Activated CD4-positive, alpha-beta T cell treated with anti-CD3 and anti-CD28 coated beads for 1 hour (primary cell): ENCODE data around the gene C16orf95.

ENCODE experiments used
- DNase-seq: peaks from one replicate; pipeline ENCODE4 v3.0.0-alpha.2; 2020

C16orf95 gene

DNA sequence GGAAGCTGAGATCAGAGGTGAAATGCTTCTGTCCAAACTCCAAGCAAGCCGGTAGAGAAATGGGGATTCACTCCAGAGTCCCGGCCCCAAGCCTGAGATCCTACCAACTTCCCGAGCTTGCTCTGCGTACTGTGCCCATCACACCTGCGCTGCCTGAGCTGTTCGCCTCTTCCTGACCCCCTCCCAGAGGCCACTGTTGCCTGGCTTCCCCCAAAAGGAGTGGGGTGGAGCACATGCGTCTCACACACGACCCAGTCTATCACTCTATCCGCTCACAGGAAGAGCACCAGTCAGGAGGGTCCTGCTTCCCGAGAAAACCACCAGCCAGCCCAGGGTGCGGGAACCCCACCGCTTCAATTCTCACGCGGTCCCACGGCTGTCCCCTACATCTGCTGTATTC, 13.5 kb upstream of the C16orf95 start:
- no peak for DNase-seq

DNA sequence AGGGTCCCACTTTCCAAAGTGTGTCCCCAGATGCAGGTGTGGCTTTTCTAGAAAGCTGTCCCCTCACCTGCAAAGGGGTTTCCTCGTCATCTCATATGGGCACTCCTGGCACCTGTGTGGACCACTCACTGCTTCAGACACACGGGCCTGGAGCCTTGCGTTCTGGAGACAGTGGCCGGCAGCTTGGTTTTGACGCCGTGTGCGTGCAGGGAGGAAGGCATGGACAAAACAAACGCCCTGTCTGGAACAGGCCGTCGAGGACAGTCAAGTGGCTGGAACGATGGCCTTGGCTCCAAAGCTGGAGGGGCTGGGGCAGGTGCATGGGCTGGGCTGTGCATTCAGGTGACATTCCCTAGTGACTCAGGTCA, 13.0 kb upstream of the C16orf95 start:
- no peak for DNase-seq

DNA sequence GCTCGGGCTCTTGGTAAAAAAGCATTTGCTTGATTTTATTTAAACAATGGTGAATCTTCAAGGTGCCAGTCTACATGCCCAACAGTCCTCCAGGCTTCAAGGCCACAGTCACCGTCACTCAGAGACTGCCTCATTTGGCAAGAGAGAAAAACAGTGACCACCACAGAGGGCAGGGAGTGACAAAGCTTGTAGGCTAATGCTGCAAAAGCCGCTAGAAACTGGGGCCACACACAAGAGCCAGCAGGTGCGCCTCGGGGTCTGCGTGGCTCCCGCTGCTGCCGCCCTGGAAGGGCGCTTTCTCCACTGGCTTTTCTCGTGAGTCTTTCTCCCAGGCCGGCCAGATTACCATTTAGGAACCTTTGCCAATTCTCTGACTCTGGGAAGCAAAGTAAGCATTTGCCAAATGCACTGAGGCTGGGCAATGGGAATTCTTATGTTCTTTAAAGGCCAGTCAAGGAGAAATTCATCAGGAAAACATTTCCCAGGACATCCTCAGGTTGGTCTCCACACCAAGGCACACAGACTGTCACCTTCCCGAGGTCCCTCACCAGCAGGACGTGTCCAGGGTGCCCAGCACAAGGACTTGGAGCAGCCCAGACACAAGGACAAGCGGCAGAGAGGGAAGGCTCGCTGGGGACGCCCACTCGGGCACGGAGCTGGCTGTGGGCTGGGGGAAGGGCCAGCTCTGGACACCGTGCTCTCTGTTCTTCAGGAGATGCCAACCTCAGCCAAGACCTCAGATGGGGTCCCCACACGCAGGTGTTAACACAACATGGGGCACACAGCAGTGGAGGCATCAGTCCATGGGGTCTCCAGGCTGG, 12.5 kb upstream of the C16orf95 start:
- no peak for DNase-seq

DNA sequence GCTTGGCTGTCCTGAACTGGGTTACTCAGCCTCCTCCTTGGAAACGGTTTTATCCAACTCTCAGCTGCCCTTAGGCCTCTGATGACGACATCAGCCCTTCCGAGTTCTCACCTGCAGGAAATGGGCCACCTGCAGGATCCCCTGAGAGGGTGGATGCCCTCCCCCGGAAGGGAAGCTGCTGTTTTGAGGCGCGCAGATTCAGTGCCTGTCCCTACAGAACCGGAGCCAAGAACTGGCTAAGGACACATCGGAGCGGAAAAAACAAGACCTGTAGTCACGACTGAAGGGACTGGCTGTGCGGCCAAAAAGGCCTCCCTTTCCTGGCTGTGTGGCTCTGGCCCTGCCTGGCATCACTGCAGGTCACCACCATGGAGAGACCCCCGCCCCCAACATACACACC, 11.7 kb upstream of the C16orf95 start:
- DNase-seq = no peak

DNA sequence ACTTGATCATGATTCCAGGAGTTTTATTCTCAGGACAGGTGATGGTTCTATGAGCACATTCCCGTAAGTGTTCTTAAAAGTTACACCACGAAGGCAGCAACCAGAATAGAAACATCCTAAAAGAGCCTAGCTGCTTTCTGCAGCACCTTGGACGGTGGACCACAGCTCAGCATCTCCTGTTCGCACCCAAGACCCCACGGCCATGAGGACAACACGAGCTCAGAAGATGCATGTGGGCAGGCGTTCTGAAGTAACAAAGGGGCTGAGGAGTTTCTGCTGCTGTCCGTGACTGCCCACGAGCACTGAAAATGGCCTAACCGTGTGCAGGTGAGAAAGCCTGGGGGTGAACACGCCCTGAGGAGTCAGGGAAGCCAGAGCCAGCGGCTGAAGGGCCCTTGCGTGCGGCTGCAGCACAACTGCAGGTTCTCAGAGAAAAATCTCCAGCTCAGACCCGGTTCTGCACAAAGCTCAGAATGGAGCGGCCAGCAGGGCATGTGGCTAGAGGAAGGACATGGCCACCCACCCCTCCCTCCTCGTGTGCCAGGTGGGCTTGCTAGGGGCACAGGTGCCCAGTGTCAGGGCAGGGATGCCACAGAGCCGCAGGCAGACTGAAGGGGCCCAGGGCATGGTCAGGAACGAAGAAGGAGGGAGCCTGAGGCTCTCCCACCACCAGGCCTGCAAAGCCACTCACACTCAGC, 10.8 kb upstream of the C16orf95 start:
- DNase-seq = no peak

DNA sequence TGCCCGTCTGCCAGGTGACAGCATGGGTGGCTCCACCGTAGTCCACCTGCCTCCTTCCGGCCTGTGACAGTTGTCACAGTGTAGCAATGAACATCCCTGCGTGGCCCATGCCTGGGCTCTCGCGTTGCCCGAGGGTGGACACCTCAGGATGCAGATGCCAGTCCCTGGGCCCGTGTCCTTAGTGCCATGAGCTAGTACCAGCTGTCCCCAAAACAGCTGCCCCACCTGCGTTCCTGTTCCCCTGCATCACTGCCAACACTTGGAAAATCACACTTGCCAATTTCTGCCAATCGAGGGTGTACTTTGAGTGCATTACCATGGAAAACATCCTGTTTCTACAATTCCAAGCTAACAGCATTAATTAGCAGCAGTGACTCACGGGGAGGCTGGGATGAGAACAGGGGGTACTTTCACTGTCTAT, 9.0 kb upstream of the C16orf95 start:
- no peak for DNase-seq

DNA sequence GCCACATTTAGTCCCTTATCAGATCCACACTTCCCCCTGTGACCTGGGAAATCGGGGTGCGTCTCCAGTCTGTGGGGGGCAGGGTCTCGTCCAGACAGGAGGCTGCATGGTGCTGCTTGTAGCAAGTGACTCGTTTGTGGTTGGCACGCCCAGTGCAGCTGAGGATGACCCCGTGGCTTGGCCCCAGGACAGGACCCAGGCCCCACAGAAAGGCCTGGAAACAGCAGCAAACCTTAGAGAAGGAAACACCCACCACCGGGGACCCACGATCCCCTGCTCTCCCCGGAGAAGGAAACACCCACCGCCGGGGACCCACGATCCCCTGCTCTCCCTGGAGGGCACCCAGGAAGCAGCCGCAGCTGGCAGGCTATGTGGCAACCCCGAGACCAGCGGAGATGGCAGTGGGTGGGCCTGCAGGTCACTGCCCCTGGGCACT, 8.2 kb upstream of the C16orf95 start:
- DNase-seq = no peak

DNA sequence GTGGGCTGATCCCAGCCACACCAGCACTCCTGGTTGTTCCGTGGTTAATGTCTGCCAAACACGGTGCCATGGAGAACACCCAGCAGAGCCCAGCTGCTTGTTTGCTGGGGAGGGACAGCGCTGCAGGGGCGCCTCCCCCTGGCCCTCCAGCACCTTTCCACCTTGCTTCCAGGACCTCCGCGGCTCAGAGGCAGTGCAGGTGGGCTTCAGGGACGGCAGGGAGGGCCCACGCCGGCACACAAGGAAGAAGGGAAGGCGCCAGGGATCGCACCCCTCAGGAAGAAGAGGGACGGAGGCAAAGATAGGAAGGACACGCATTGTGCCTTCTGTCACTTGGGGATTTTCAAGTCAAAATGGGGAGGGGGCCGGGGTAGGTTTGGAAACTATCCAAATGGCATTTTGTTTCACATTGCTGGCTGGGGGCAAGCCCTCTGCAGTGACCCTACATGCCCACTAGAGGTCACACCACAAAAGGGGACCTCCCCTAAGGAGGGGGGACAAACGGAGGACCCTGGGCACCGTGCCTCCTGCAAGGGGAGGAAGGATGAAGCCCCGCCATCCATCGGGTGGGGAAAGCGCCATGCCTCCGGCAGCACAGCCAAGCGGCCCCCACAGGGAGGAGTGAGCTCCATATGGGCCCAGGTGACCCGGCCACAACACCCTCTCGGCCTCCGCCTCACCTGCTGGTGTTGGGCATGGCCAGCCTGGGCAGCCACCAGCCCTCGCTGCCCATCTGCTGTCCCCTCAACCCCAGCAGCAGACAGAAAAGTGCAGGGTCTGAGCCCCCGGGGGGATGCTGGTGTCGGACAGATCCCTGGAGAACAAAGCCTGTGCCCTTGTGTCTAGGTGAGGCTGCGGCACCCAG, 7.5 kb upstream of the C16orf95 start:
- peak; percentile 33 for DNase-seq

DNA sequence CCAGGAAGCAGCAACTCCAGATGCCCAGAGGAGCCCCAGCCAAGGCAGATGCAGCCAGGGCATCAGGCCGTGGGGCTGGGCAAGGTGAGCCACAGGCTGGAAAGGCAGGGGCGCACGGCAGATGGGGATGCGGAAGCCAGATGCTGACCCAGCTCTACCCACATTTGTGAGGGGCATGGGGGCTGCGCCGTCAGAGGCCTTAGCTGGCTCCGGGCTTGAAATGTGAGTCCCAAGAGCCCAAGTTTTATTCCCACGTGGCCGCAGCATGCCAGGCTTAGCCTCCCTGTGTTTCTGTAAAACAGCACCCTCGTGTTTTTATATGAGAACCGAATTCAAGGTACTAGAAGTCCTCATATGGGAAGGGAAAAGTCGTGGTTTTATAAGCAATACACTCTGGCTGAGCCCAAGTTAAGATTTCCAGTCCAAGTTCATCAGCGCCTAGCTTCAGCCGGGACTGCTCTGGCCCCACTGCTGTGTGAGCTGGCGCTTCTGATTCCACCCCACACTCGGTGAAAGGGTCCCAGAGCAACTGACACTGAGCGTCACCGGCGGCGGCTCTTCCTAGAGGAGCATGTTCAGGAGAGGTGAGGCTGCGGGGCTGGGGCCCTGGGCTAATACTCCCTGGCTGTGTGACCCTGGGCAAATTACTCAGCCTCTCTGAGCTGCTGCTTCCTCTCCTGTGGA, 6.7 kb upstream of the C16orf95 start:
- DNase-seq = no peak

DNA sequence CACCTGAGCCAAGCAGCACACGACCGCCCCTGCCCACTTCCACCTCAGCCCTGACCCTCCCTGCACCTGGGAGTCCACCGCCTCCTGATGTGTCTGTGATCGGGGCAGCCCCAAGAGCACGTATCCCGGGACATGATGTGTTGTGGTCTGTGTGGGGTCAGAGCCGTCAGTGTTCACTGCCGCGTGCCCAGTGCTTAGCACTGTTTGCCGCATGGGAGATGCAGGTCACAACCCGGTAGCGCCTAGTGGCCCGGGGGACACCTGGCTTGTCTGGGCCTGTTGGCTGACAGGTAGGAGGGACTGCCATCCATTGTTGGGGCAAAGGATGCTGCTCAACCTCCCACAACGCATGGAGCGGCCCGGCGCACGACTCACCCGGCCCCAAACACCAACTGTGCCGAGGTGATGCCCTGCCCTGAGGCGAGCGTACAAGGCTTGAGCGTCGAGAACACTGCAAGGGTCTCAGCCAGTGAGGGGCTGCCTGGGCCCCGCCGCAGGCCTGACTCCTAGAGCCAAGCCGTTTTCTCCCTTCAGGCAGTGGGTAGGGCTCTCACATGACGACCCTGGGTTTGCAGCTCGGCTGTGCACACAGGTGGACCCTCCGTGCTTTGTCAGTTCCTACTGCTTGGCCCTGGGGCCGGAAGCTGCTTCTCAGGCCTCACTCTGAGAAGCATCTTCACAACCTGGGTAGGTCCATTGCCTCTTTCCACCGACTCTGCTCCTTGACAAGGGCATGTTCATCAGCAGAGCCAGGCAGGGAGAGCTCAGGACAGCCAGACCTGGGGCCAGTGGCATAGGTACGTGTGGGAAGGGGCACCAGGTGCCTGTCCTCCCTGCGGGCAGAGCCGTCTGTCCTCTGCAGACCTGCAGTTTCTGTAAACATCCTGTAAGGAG, 5.9 kb upstream of the C16orf95 start:
- no peak for DNase-seq

DNA sequence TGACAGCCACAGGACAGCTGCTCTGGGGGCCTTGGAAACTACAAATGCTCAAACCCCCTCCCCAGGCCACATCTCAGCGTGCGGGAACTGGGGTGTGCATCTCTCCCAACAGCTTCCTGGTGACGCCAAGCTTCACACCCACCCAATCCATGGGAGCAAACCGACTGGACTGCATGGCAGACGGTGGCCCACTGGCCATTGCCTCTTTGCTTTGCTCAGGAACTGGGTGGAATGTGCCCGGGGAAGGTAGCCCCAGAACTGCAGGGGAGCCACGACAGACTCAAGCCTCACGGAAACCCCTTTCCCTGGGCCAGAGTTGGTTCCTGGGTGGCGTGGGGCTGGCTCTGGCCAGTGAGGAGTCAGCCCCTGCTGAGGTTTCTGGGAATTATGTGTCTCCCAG, 5.2 kb upstream of the C16orf95 start:
- DNase-seq = no peak

DNA sequence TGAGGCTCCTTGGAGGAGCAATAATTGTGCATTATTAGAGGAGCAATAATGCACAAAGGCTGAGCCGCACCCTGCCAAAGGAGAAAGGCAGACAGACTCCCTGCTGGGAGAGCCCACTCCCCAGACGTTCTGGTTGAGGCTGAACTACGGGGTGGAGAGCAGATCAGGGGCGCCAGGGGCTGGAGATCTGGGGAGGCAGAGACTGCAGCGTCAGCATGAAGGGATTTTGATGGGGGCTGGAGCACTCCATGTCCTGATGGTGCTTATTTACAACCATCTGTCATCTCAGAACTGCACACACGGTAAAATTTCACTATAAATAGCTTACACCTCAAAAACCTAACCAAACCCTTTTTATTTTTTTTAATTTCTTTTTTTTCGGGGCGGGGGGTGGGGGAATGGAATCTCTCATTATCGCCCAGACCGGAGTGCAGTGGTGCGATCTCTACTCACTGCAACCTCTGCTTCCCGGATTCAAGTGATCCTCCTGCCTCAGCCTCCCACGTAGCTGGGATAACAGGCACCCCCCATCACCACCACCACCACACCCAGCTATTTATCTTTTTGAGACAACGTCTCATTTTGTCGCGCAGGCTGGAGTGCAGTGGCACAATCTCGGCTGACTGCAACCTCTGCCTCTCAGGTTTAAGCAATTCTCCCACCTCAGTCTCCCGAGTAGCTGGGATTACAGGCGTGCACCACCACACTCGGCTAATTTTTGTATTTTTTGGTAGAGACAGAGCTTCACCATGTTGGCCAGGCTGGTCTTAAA, 4.3 kb upstream of the C16orf95 start:
- DNase-seq = no peak

DNA sequence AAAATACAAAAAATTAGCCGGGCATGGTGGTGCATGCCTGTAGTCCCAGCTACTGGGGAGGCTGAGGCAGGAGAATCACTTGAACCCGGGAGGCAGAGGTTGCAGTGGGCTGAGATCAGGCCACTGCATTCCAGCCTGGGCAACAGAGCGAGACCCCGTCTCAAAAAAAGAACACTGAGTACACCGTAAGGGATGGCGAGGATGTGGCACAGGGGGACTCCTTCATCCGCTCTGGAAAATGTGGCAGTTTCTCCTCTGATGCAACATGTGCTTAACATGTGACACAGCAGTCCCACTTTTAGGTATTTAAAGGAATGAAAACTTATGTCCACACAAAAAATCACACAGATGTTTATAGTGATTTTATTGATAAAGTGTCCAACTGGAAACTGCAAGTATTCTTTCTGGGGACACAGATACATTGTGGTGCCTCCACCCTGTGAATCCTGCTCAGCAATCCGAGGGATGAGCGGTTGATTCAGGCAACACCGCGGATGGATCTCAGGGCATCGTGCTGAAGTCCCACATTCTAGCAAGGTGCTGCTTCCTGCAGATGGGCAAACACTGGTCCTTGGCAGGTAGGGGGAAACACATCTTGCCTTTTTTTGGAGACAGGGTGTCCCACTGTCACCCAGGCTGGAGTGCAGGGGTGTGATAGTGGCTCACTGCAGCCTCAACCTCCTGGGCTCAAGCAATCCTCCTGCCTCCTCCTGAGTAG, 3.5 kb upstream of the C16orf95 start:
- no peak for DNase-seq

DNA sequence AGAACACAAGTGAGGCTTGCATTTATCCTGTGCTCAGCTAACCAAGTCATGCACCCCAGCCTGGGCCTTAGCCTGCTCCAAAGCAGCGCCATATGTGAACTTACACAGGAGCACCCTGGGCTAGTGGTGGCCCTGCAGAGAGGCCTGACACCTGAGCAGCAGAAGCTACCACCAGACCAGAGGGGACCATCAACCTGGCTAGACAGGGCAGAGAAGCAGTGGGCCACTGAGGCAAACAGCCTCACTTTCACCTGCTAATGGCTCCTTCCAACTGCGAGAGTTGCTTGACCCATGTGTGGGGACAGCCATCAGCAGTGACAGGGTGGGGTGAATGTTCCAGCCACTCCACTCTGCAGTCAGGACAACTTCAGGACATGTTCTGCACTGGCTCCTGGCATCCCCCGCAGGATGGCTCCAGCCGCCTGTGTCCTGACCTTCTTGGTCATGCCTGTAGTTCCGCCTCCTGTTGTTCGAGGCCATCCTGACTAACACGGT, 2.9 kb upstream of the C16orf95 start:
- DNase-seq = no peak

DNA sequence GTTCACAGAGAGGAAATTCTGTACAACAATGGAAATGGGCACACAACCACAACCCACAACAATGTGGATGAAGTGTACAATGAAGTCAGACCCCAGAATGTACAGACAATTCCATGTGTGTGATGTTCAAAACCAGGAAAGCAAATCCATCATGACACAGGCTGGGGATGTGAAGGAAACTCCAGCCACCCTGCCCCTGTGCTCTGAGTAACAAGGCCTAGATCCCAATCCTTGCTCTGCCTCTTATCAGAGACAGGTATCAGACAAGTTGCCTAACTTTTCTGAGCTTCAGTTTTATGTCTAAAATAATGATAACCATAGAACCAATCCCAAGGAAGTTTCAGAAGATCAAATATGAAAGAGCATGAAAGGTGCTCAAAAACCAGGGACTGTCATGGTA, 1.8 kb upstream of the C16orf95 start:
- DNase-seq = no peak

DNA sequence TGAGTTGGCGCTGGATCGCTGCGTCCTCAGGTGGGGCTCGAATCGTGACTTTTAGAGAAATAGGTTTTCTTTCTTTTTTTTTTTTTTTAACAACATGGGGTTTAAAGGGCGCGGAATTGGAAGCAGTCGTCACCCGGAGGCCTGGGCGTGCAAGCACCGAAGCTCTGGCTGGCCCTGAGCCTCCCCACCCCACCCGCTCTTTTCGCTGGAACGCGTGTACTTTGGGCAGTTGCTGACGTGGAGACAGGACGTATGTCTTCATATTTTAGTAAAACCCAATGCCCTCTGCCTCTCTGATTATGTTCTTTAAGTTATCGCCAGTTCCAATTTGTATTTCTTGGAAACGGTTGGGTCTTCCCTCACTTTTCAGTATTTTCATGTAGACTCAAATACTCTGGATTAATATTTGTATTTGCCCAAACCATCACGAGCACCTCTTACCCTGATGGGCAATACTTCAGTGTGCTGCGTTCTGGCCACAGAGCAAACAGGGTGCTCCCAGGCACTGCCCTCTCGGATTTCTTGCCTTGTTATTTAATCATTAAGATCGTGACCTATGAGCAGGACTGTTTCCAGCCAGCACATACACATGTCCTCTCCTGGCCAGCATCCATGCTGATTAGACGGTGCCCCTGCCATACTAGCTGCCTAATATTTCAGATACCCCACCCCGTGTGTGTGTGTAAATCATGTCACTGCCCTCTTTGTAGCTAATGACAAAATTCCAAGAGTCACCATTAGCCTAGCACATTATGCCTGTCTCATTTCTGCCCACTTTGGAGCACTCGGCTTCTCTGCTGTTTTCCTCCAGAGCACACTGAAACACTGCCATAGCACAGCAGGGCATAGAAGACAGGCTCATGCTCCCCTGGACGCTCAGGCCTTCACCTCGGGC, 805 bp upstream of the C16orf95 start:
- DNase-seq = no peak

DNA sequence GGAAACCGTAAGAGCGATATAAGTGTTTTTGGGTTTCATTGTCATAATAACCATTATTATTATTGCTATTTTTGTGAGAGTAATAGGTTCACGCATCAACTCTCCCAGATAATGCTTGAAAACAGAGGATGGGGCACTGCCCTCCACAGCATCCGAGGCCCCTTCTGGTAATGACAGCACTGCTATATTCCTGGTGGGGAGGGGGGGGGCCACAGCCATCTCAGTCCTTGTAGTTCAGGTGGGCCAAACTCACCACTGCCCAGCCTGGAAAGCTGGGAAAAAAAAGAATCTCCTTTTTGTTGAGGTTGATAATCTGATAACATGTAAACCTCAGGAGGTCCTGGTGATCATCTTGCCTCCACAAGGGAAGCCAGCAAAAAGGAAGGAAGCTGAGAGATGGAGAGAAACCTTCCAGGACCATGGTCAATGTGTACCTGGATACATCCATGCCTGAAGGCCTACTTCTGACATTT, 706 bp downstream of the C16orf95 start:
- no peak for DNase-seq

DNA sequence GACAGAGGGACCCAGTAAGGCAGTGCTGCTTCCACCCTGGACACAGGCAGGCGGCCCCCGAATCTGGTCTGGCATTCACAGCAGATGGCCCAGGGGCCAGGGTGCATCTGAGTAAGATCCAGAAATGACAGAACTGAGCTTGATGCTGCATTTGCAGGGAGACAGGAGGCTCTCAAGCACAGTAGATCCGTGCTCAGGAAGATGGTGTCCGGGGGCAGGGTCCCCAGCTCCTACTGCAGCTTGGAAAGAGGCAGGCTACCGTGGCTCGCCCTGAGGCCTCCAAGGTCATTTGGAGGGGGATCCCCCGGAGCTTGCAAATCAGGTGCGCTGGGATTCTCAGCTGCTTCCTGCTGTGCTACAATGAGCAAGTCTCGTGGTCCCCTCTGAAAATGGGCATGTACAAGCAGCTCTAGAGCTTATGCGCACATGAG, 2.2 kb downstream of the C16orf95 start:
- no peak for DNase-seq

DNA sequence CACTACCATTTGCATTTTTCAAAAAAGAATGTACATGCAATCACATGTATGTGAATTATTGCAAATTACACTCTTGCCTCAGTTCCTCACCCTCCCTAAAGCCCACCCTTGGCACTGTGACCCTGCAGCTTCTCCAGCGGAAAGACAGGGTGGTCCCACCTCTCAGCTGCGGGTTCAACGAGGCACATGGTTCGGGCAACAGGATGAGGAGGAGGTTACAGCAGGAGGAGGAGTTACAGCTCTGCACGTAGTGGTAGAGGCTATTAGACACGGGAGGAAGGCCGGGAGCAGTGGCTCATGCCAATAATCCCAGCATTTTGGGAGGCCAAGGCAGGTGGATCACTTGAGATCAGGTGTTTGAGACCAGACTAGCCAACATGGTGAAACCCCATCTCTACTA, 5.2 kb downstream of the C16orf95 start:
- no peak for DNase-seq
